ENCODE data around the gene IPO9. TPM values are rescaled to one million over a fixed set of nuclear protein-coding genes. Genes with fewer than 3 reads are reported as not detected.

The IPO9 gene
- total RNA-seq, 1 donor from 2014 or later, result 124 TPM

- Mint-ChIP-seq H3K27ac (ENCODE audit: unreplicated experiment) (peak overlapping the region; percentile 15), H3K36me3 (ENCODE audit: low read depth) (peaks cover 30% of the 10 kb centered on the region), H3K27me3 (ENCODE audit: low read depth) (no peaks in the 10 kb centered on the region), H3K4me1 (peaks cover 4% of the 10 kb centered on the region), H3K9me3 (no peaks in the 10 kb centered on the region), H3K4me3 (no peak overlapping the region)
- DNase-seq (ENCODE audit: low read depth, low spot score), result no peak
- no peak for TF ChIP-seq CTCF (conservative IDR thresholded peaks at IDR 0.05)
Measured at GRCh38 chr1:201790261-201790660, 38.7 kb upstream of the IPO9 start.

DNA sequence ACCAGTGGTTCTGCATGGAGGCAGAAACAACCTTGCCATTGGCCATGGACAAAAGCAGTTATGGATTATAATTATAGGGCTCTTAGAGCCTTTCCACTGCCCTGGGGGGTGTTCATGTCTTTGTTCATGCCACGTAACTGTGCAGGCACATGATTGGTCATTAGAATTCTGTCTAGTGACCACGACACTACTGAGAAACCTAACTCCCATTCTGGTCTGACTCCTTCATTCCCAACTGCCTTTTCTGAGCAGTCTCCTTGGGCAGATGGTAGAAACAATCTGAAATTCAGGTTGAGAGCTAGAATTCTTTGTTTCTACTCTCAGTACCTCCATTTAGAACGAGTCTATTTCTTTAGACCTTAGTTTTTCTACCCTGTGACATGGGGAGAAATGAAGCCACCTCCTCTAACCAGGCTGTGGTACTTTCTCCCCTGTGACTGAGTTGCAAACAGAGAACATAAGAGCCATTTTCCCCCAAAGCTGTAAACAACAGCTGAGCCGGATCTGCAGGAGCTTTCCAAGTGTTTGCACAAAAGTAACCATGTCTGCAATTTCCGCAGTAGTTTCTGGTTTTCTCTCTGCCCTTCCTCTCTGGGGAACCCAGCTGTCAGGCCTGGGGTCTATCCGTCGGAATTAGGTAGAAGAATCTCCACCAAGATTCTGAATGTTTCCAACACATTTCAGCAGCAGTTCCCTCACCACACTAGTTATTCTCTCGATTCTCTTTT is 37.7 kb upstream of the IPO9 start:
- no peaks in the 10 kb centered on the region for H3K27me3 Mint-ChIP-seq (ENCODE audit: low read depth)
- no peaks in the 10 kb centered on the region for H3K9me3 Mint-ChIP-seq
- peak overlapping the region; percentile 10 for H3K27ac Mint-ChIP-seq (ENCODE audit: unreplicated experiment)
- H3K4me1 Mint-ChIP-seq, result peaks cover 4% of the 10 kb centered on the region
- no peak for DNase-seq (ENCODE audit: low read depth, low spot score)
- no peak overlapping the region for H3K4me3 Mint-ChIP-seq
- TF ChIP-seq CTCF (conservative IDR thresholded peaks at IDR 0.05), result no peak
- peaks cover 30% of the 10 kb centered on the region for H3K36me3 Mint-ChIP-seq (ENCODE audit: low read depth)

DNA sequence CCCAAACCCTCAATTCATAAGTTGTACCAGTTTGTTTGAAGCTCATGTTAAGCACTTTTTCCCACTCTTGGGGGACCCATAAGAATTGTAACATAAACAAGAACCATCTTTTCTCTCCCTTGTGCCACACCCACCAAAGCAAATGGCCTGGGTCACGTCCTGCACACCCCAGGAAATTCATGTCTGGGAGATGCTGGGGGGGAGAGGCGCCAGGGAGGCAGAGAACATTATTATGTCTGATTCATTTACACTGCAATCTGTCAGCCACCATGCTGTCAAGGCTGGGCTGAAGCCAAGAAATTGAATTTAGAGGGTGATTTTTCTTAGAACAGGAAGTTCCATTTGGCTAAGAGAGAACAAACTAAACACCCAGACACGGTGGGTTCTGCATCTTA is 37.2 kb upstream of the IPO9 start:
- no peak overlapping the region for H3K4me3 Mint-ChIP-seq

DNA sequence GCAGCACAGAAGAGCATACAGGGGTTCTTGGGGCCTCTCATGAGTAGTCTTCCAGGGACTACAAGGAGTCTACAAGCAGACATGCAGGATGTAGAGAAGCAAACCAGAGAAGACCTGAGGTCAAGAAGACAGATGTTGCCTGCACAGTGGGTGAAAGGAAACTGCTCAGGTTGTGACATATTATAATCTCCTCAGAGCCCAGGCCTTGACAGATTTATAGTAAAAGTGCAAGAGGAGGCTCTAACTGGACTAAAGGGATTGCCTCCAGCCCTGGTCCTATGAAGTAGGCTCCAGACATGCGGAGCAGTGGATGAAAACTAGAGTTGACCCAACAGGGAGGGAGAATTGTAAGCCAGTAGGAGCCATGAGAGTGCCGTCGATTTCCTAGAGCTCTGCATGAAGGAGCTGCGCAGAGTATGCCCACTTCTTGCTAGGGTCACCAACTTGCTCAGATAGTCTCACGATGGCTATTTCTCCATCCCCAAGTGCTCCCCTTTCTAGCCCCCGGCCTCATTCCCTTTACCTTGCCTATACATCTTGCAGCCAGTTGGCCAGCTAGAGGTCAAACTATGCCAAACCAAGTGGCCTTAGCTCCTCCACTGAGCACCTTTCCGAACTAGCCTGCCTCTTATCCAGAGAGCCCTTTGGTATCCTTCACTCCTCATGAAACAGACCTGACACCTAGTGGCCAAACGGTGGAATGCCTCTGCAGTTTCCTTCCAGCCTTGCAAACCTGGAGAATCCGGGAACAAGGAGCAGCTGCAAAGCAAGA is 36.2 kb upstream of the IPO9 start:
- H3K9me3 Mint-ChIP-seq, result no peaks in the 10 kb centered on the region
- no peak overlapping the region for H3K27ac Mint-ChIP-seq (ENCODE audit: unreplicated experiment)
- no peaks in the 10 kb centered on the region for H3K27me3 Mint-ChIP-seq (ENCODE audit: low read depth)
- TF ChIP-seq CTCF (conservative IDR thresholded peaks at IDR 0.05), result peak; percentile 95
- H3K4me3 Mint-ChIP-seq, result no peak overlapping the region
- peak; percentile 76 for DNase-seq (ENCODE audit: low read depth, low spot score)
- peaks cover 4% of the 10 kb centered on the region for H3K4me1 Mint-ChIP-seq
- peaks cover 33% of the 10 kb centered on the region for H3K36me3 Mint-ChIP-seq (ENCODE audit: low read depth)

More for the DNA sequence above, 37.2 kb upstream of the IPO9 start:
- H3K9me3 Mint-ChIP-seq, result no peaks in the 10 kb centered on the region
- no peak for DNase-seq (ENCODE audit: low read depth, low spot score)
- peaks cover 4% of the 10 kb centered on the region for H3K4me1 Mint-ChIP-seq
- no peak overlapping the region for H3K27ac Mint-ChIP-seq (ENCODE audit: unreplicated experiment)
- no peaks in the 10 kb centered on the region for H3K27me3 Mint-ChIP-seq (ENCODE audit: low read depth)
- TF ChIP-seq CTCF (conservative IDR thresholded peaks at IDR 0.05), result no peak
- H3K36me3 Mint-ChIP-seq (ENCODE audit: low read depth), result peaks cover 28% of the 10 kb centered on the region

GRCh38 chr1:201793306-201793925 is 35.5 kb upstream of the IPO9 start:
- DNase-seq (ENCODE audit: low read depth, low spot score), result no peak
- Mint-ChIP-seq H3K4me3 (no peak overlapping the region), H3K4me1 (peaks cover 4% of the 10 kb centered on the region), H3K36me3 (ENCODE audit: low read depth) (peaks cover 38% of the 10 kb centered on the region), H3K27ac (ENCODE audit: unreplicated experiment) (no peak overlapping the region), H3K9me3 (no peaks in the 10 kb centered on the region), H3K27me3 (ENCODE audit: low read depth) (no peaks in the 10 kb centered on the region)
- TF ChIP-seq CTCF (conservative IDR thresholded peaks at IDR 0.05), result no peak

All from neural crest cell (in vitro differentiated cells).